Vagina (tissue), 2 donors: ENCODE results near the gene WBP11.

Experiments used
- POLR2A ChIP-seq, 2 donors: fragments of 450-650 bp; IDR thresholded peaks; one replicate each; pipeline ENCODE4 v1.6.1; 2017; ENCODE audit warnings: antibody characterized with exemption in 2 of 2, mild to moderate bottlenecking in 2 of 2, moderate library complexity in 2 of 2
- POLR2AphosphoS5 ChIP-seq, 2 donors: sonication (generic); formaldehyde crosslinking; IDR thresholded peaks; one replicate each; pipeline ENCODE4 v1.9.0; 2017; ENCODE audit warnings: antibody characterized with exemption in 2 of 2, mild to moderate bottlenecking in 2 of 2, low read depth in 1 of 2; ENCODE audit not compliant: insufficient read depth in 1 of 2
- TF ChIP-seq, protein P1 (sequence below), 3 experiments: fragments of 450-650 bp in 2 of 3; fragments of 200-600 bp in 1 of 3; sonication (generic) in 1 of 3; IDR thresholded peaks; one replicate each; pipeline ENCODE4 v1.5.1; 2017 to 2019; ENCODE audit warnings: antibody characterized with exemption in 3 of 3, mild to moderate bottlenecking in 2 of 3, moderate library complexity in 2 of 3

DNA sequence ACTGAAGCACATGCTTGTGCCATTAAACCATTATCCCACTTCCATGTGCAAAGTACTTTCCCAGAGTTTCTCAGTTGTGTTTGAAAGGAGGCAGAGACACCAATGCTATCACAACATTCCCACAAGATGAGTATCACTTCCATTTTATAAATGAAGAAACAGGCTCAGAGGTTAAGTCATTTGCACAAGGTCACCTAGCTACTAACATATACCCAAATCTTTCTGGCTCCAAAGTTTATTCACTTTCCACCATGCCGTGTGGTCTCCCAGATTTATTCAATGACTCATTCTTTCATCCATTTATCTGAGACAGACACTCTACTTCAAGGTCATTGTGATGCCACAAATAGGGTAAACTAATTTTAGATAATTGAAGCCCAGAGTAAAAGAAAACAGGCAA, 30.7 kb upstream of the WBP11 start:
- TF ChIP-seq POLR2A (IDR thresholded peaks at IDR 0.05), result no peak
- TF ChIP-seq POLR2AphosphoS5 (IDR thresholded peaks at IDR 0.05; ENCODE audit: insufficient read depth in 1 of 2, low read depth in 1 of 2), result no peak
- TF ChIP-seq, protein P1, sequence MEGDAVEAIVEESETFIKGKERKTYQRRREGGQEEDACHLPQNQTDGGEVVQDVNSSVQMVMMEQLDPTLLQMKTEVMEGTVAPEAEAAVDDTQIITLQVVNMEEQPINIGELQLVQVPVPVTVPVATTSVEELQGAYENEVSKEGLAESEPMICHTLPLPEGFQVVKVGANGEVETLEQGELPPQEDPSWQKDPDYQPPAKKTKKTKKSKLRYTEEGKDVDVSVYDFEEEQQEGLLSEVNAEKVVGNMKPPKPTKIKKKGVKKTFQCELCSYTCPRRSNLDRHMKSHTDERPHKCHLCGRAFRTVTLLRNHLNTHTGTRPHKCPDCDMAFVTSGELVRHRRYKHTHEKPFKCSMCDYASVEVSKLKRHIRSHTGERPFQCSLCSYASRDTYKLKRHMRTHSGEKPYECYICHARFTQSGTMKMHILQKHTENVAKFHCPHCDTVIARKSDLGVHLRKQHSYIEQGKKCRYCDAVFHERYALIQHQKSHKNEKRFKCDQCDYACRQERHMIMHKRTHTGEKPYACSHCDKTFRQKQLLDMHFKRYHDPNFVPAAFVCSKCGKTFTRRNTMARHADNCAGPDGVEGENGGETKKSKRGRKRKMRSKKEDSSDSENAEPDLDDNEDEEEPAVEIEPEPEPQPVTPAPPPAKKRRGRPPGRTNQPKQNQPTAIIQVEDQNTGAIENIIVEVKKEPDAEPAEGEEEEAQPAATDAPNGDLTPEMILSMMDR (IDR thresholded peaks at IDR 0.05), result no peak
